ENCODE data around the gene CHN2.

Gene CHN2

DNA sequence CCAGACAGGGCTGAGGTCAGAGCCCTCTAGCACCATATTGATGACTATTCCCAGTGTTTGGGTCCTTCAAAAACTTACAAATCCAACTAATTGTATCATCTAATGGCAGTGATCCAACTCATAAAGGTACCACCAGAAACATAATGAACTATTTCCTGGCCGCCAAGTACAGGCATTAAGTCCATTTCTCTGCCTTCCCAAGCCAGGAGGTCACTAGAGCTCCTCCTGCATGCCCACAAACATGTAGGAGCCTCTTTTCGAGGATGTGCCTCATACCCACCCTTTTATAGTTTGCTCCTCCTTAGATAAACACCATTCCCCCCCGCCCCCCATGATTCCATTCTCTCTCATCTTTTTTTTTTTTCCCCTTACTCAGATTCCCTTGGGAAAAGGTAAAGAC is 91.3 kb downstream of the CHN2 start:
- TF ChIP-seq, protein P1, sequence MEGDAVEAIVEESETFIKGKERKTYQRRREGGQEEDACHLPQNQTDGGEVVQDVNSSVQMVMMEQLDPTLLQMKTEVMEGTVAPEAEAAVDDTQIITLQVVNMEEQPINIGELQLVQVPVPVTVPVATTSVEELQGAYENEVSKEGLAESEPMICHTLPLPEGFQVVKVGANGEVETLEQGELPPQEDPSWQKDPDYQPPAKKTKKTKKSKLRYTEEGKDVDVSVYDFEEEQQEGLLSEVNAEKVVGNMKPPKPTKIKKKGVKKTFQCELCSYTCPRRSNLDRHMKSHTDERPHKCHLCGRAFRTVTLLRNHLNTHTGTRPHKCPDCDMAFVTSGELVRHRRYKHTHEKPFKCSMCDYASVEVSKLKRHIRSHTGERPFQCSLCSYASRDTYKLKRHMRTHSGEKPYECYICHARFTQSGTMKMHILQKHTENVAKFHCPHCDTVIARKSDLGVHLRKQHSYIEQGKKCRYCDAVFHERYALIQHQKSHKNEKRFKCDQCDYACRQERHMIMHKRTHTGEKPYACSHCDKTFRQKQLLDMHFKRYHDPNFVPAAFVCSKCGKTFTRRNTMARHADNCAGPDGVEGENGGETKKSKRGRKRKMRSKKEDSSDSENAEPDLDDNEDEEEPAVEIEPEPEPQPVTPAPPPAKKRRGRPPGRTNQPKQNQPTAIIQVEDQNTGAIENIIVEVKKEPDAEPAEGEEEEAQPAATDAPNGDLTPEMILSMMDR (IDR thresholded peaks at IDR 0.05; ENCODE audit: low read depth, low read length) = no peak
- no peak overlapping the region for H3K4me3 ChIP-seq (ENCODE audit: low read depth, low read length)

DNA sequence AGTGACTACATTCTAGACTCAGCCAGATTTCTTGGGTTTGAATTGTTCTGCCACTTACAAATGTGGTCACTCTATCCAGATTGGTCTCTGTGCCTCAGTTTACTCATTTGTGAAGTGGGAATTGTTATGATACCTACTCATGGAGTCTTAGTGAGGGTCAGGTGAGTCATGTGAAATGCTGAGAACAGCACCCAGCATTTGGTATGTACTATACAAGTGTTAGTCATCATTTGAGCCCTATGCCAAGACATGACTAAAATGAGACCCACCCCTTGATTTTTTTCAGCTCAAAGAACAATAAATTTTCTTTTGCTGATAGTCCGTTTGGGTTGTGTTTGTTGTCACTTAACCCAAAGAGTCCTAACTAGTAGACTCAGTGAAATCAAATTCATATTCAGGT is 92.8 kb downstream of the CHN2 start:
- TF ChIP-seq, protein P1 (IDR thresholded peaks at IDR 0.05; ENCODE audit: low read depth, low read length) = no peak
- H3K4me3 ChIP-seq (ENCODE audit: low read depth, low read length) = no peak overlapping the region

DNA sequence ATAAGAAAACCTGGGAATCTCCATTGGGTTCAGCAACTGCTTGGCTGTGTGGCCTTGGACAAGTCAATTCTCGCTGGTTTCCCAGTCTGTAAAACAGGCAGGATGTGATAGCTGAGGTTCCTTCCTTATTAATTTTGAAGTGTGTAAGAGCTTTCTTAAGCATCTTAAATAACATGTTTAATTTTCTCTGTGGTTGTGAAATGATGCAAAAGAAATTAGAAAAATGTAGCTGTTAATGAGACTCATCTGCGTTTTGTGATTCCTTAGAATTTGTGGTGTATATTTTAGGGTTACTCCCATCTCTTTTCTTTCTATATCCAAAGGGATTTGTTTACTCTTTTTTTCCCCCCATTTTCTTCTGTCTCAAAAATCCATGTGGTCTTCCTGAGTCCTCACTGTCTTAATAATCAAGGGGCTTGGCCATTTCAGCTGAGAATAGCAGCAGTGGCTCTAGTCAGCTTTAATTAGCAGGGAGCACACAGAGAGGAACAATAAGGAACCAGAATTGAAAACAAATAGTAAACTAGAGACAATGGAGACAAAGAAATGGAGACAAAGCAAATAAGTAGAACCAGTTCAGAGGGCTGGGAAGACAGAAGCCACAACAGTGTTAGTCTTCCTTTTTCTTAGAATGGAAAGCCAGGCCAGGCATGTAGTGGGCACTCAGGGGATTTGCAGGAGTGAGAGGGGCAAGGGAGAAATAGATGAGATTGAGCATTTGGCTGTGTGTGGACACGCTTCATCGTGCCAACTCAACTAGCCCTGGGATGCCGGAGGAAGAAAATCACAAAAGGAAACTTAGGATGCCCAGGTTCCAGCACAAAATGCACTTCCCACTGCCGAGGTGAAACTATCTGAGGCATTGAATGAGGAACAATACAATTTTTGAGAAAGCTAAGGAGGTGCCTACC is 93.9 kb downstream of the CHN2 start:
- H3K4me3 ChIP-seq (ENCODE audit: low read depth, low read length) = no peak overlapping the region
- TF ChIP-seq, protein P1 (IDR thresholded peaks at IDR 0.05; ENCODE audit: low read depth, low read length) = no peak

DNA sequence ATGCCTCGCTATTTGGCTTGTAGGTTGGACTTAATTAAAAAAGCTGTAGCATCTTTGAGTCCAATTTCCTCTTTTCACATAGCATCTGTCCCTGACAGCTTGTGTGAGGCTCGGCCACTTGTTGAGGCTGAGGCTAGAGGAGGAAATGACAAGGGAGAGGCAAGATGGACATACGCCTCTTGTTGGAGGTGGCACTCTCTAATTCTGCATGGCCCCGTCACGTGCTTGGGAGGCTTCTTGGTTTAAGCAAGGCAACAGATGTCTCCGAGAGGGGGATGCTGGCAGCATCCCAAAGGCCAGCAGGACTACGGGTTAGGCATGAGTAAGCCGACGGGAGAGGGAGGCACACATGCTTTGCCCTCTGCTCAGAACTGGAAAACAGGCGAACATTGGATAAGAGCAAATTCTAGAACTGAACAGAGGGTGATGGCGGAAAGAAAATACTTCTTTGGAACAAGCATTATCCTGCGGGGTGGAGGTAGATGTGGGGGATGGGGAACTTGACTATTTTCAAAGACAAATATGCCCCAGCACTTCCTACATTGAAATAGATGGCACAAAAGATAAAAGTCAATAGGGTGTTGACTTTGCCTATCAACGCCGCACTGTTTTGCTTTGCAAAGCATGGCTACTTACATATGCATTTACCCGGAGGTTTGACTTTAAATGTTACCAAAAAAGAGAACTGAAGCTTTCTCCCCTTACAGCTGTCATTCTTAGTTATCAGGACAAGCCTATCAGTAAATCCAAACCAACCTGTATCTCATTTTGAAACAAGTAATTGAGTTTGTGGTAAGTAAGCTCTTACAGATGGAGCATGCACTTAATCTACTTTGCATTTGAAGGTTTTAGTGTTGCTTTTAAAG is 94.8 kb downstream of the CHN2 start:
- H3K4me3 ChIP-seq (ENCODE audit: low read depth, low read length) = no peak overlapping the region
- TF ChIP-seq, protein P1 (IDR thresholded peaks at IDR 0.05; ENCODE audit: low read depth, low read length) = no peak

DNA sequence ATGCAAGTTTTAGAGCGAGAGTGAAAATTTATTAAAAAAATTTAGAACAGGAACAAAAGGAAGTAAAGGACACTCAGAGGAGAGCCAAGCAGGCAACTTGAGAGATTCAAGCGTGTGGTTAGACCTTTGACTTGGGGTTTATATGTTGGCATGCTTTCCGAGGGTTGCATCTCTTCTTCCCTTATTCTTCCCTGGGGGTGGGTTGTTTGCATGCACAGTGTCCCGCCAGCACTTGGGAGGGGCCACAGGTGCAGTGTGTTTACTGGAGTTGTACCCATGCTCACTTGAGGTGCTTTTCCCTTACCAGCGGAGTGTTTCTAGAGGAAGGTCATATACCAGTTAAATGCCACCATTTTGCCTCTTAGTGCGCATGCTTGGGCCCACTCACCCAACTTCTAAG is 96.3 kb downstream of the CHN2 start:
- H3K4me3 ChIP-seq (ENCODE audit: low read depth, low read length) = no peak overlapping the region
- TF ChIP-seq, protein P1 (IDR thresholded peaks at IDR 0.05; ENCODE audit: low read depth, low read length) = no peak

DNA sequence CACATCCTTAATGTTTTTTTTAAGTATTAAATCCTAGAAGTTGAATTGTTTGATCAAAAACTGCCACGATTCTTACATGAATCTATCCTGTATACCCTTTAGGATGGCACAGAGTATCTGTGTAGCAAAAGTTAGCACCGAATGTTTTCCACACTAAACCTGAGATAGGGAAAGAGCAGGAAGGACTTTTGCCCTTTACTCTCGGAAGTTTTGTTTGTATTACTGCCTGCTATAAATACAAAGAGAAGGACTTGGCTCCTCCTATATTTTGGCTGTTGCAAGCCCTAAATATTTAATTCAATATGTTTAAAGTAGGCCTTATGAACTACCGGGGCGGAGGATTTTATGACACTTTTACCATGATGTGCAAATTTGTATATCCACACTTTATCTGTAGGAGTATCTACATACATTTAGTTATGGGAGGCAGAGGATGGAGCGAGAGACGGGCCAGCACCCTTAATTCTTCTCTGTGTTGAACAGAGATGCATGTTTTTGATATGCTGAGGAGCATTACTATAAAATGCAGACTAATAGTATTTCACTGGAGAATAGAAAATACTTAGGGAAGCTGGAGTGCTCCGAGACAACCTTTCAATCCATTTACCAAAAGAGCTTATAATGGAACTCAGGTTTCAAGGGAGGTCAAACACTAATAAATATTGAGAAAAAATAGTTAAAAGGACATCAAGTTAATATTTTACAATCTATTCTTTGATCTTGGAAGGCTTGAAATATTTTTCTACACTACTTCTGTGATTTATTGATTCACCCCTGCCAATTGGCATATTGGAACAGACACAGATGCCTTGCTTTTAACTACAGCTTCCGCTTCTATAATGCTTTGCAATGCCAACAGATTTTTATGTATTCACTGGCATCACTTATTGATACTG is 97.4 kb downstream of the CHN2 start:
- TF ChIP-seq, protein P1 (IDR thresholded peaks at IDR 0.05; ENCODE audit: low read depth, low read length) = no peak
- no peak overlapping the region for H3K4me3 ChIP-seq (ENCODE audit: low read depth, low read length)
